ENCODE results near the gene DOCK3. TPM values are rescaled to one million over a fixed set of nuclear protein-coding genes. Genes with fewer than 3 reads are reported as not detected.

Gene DOCK3
- total and polyA plus RNA-seq, 2 donors from 2014 or later = 0.49 to 0.54 TPM

GRCh38 chr3:51274052-51274451 is 599.3 kb downstream of the DOCK3 start:
- H3K4me1 ChIP-seq (ENCODE audit: control insufficient read depth in 2 of 3, insufficient read depth in 2 of 3, low read depth in 1 of 3, low read length in 3 of 3) = no peaks in the 10 kb centered on the region
- no peak for TF ChIP-seq CTCF (IDR thresholded peaks at IDR 0.05; ENCODE audit: borderline replicate concordance, extremely low read depth, insufficient read depth)

GRCh38 chr3:51275111-51275805 is 600.5 kb downstream of the DOCK3 start:
- Histone ChIP-seq H3K9ac (ENCODE audit: low read length in 3 of 3) (no peak overlapping the region), H3K27me3 (ENCODE audit: control insufficient read depth, insufficient read depth, low read length) (no peaks in the 10 kb centered on the region), H3K4me3 (ENCODE audit: low read length in 3 of 3) (no peak overlapping the region), H3K9me3 (ENCODE audit: control insufficient read depth in 2 of 3, insufficient read depth in 1 of 3, low read length in 3 of 3) (no peaks in the 10 kb centered on the region), H3K4me1 (ENCODE audit: control insufficient read depth in 2 of 3, insufficient read depth in 2 of 3, low read depth in 1 of 3, low read length in 3 of 3) (no peaks in the 10 kb centered on the region), H3K27ac (ENCODE audit: low read depth in 2 of 2, low read length in 2 of 2) (no peak overlapping the region), H3K36me3 (ENCODE audit: control insufficient read depth in 2 of 3, insufficient read depth in 3 of 3, low read length in 3 of 3) (no peaks in the 10 kb centered on the region)
- FAIRE-seq (no peak), DNase-seq (peak in 2 of 5 donors; percentile 40 to 50)
- TF ChIP-seq CTCF (IDR thresholded peaks at IDR 0.05; ENCODE audit: borderline replicate concordance, extremely low read depth, insufficient read depth) = no peak
- intact Hi-C loops (cut with DNase I) = no loop called here

More at GRCh38 chr3:51274052-51274451, 599.3 kb downstream of the DOCK3 start:
- H3K4me3 ChIP-seq (ENCODE audit: low read length in 3 of 3) = no peak overlapping the region
- DNase-seq (no peak), FAIRE-seq (no peak)
- H3K9me3 ChIP-seq (ENCODE audit: control insufficient read depth in 2 of 3, insufficient read depth in 1 of 3, low read length in 3 of 3) = no peaks in the 10 kb centered on the region
- H3K27ac ChIP-seq (ENCODE audit: low read depth in 2 of 2, low read length in 2 of 2) = no peak overlapping the region
- intact Hi-C loops (cut with DNase I) = no loop called here
- H3K36me3 ChIP-seq (ENCODE audit: control insufficient read depth in 2 of 3, insufficient read depth in 3 of 3, low read length in 3 of 3) = no peaks in the 10 kb centered on the region
- no peaks in the 10 kb centered on the region for H3K27me3 ChIP-seq (ENCODE audit: control insufficient read depth, insufficient read depth, low read length)
- no peak overlapping the region for H3K9ac ChIP-seq (ENCODE audit: low read length in 3 of 3)

GRCh38 chr3:51276046-51276445 is 601.3 kb downstream of the DOCK3 start:
- Histone ChIP-seq H3K9me3 (ENCODE audit: control insufficient read depth in 2 of 3, insufficient read depth in 1 of 3, low read length in 3 of 3) (no peaks in the 10 kb centered on the region), H3K9ac (ENCODE audit: low read length in 3 of 3) (no peak overlapping the region), H3K4me1 (ENCODE audit: control insufficient read depth in 2 of 3, insufficient read depth in 2 of 3, low read depth in 1 of 3, low read length in 3 of 3) (no peaks in the 10 kb centered on the region), H3K27ac (ENCODE audit: low read depth in 2 of 2, low read length in 2 of 2) (no peak overlapping the region), H3K4me3 (ENCODE audit: low read length in 3 of 3) (no peak overlapping the region), H3K36me3 (ENCODE audit: control insufficient read depth in 2 of 3, insufficient read depth in 3 of 3, low read length in 3 of 3) (no peaks in the 10 kb centered on the region), H3K27me3 (ENCODE audit: control insufficient read depth, insufficient read depth, low read length) (no peaks in the 10 kb centered on the region)
- no peak for TF ChIP-seq CTCF (IDR thresholded peaks at IDR 0.05; ENCODE audit: borderline replicate concordance, extremely low read depth, insufficient read depth)
- no peak for DNase-seq
- intact Hi-C loops (cut with DNase I) = no loop called here
- FAIRE-seq = no peak

All from kidney (tissue), 14 donors.